AG20443 (cell line): ENCODE data around the gene ADAMTS3.

Experiments used
- DNase-seq: peaks from one replicate; pipeline ENCODE4 v3.0.0; 2012; ENCODE audit warnings: low spot score, mixed read lengths

Gene ADAMTS3

GRCh38 chr4:72341432-72341820, 227.6 kb downstream of the ADAMTS3 start:
- no peak for DNase-seq

GRCh38 chr4:72340803-72341431, 228.1 kb downstream of the ADAMTS3 start:
- DNase-seq: no peak

GRCh38 chr4:72338060-72338459, 231.0 kb downstream of the ADAMTS3 start:
- no peak for DNase-seq

- no peak for DNase-seq
Measured at GRCh38 chr4:72330381-72330780, 238.6 kb downstream of the ADAMTS3 start.

- peak; percentile 40 for DNase-seq
Measured at GRCh38 chr4:72326692-72327632, 242.1 kb downstream of the ADAMTS3 start.

- DNase-seq: no peak
Measured at GRCh38 chr4:72325215-72325614, 243.8 kb downstream of the ADAMTS3 start.

- no peak for DNase-seq
Measured at GRCh38 chr4:72323227-72323626, 245.8 kb downstream of the ADAMTS3 start.

GRCh38 chr4:72320223-72320948, 248.6 kb downstream of the ADAMTS3 start:
- no peak for DNase-seq

- DNase-seq: peak; percentile 59
Measured at GRCh38 chr4:72319601-72320021, 249.4 kb downstream of the ADAMTS3 start.

GRCh38 chr4:72318421-72319170, 250.4 kb downstream of the ADAMTS3 start:
- peak; percentile 14 for DNase-seq

GRCh38 chr4:72314869-72315268, 254.2 kb downstream of the ADAMTS3 start:
- peak; percentile 12 for DNase-seq

- DNase-seq: peak; percentile 11
Measured at GRCh38 chr4:72313121-72313520, 255.9 kb downstream of the ADAMTS3 start.

GRCh38 chr4:72312032-72312650, 256.9 kb downstream of the ADAMTS3 start:
- peak; percentile 85 for DNase-seq

GRCh38 chr4:72311291-72311690, 257.7 kb downstream of the ADAMTS3 start:
- DNase-seq: no peak

GRCh38 chr4:72305620-72306019, 263.4 kb downstream of the ADAMTS3 start:
- DNase-seq: no peak

GRCh38 chr4:72305080-72305479, 263.9 kb downstream of the ADAMTS3 start:
- DNase-seq: no peak

GRCh38 chr4:72302981-72303704, 265.9 kb downstream of the ADAMTS3 start:
- DNase-seq: peak; percentile 57

GRCh38 chr4:72301759-72302158, 267.3 kb downstream of the ADAMTS3 start:
- DNase-seq: no peak

- no peak for DNase-seq
Measured at GRCh38 chr4:72300126-72300525, 268.9 kb downstream of the ADAMTS3 start.

GRCh38 chr4:72295966-72296557, 273.0 kb downstream of the ADAMTS3 start:
- DNase-seq: peak; percentile 57
